PC-9 (cell line): ENCODE data around the gene NTNG1.

Experiments used
- EZH2 ChIP-seq: fragments of 200-600 bp; sonication (generic); IDR thresholded peaks from 2 replicates; pipeline ENCODE4 v1.8.0; 2017; ENCODE audit warnings: antibody characterized with exemption, low read depth
- TF ChIP-seq, protein P1 (sequence below): fragments of 200-600 bp; sonication (generic); conservative IDR thresholded peaks from 2 replicates; pipeline ENCODE4 v1.6.1; 2017; ENCODE audit warnings: mixed run types, antibody characterized with exemption, mild to moderate bottlenecking, moderate library complexity

GRCh38 chr1:107378866-107379265 is 238.0 kb downstream of the NTNG1 start:
- TF ChIP-seq, protein P1, sequence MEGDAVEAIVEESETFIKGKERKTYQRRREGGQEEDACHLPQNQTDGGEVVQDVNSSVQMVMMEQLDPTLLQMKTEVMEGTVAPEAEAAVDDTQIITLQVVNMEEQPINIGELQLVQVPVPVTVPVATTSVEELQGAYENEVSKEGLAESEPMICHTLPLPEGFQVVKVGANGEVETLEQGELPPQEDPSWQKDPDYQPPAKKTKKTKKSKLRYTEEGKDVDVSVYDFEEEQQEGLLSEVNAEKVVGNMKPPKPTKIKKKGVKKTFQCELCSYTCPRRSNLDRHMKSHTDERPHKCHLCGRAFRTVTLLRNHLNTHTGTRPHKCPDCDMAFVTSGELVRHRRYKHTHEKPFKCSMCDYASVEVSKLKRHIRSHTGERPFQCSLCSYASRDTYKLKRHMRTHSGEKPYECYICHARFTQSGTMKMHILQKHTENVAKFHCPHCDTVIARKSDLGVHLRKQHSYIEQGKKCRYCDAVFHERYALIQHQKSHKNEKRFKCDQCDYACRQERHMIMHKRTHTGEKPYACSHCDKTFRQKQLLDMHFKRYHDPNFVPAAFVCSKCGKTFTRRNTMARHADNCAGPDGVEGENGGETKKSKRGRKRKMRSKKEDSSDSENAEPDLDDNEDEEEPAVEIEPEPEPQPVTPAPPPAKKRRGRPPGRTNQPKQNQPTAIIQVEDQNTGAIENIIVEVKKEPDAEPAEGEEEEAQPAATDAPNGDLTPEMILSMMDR, result no peak
- no peak for TF ChIP-seq EZH2
